Retinal pigment epithelial cell (primary cell): ENCODE measurements around the gene RSL24D1.

ENCODE experiments used
- DNase-seq: peaks from one replicate; pipeline ENCODE4 v3.0.0-alpha.2; 2010; ENCODE audit warnings: low read depth
- H3K4me3 ChIP-seq: 2 replicates; pipeline ENCODE4 v1.5.1; 2011; ENCODE audit warnings: mild to moderate bottlenecking, low read length, control low read depth, moderate library complexity
- TF ChIP-seq, protein P1 (sequence below): conservative IDR thresholded peaks from 2 replicates; pipeline ENCODE4 v1.5.1; 2011; ENCODE audit warnings: low read depth, low read length, control low read depth, inconsistent platforms

RSL24D1 gene

DNA sequence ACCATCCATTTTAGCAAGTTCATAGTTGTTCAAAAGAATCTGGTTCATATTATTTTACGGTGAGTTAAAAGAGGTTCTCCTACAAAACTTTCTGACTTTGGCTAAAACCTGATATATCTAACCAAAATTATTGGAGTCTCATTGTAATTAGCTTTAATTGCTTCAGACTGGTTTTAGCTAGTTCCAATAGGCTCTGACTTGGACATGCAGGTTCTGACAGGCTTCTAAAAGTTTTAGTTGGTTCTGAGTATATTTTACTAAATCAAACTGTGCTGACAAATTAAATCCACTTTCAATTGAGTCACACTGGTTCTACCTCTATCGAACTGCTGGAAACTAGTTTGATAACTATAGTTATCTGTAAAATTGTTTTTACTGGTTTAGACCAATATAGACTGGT is 42.1 kb upstream of the RSL24D1 start:
- DNase-seq = no peak
- TF ChIP-seq, protein P1, sequence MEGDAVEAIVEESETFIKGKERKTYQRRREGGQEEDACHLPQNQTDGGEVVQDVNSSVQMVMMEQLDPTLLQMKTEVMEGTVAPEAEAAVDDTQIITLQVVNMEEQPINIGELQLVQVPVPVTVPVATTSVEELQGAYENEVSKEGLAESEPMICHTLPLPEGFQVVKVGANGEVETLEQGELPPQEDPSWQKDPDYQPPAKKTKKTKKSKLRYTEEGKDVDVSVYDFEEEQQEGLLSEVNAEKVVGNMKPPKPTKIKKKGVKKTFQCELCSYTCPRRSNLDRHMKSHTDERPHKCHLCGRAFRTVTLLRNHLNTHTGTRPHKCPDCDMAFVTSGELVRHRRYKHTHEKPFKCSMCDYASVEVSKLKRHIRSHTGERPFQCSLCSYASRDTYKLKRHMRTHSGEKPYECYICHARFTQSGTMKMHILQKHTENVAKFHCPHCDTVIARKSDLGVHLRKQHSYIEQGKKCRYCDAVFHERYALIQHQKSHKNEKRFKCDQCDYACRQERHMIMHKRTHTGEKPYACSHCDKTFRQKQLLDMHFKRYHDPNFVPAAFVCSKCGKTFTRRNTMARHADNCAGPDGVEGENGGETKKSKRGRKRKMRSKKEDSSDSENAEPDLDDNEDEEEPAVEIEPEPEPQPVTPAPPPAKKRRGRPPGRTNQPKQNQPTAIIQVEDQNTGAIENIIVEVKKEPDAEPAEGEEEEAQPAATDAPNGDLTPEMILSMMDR = no peak
- H3K4me3 ChIP-seq = no peak overlapping the region

DNA sequence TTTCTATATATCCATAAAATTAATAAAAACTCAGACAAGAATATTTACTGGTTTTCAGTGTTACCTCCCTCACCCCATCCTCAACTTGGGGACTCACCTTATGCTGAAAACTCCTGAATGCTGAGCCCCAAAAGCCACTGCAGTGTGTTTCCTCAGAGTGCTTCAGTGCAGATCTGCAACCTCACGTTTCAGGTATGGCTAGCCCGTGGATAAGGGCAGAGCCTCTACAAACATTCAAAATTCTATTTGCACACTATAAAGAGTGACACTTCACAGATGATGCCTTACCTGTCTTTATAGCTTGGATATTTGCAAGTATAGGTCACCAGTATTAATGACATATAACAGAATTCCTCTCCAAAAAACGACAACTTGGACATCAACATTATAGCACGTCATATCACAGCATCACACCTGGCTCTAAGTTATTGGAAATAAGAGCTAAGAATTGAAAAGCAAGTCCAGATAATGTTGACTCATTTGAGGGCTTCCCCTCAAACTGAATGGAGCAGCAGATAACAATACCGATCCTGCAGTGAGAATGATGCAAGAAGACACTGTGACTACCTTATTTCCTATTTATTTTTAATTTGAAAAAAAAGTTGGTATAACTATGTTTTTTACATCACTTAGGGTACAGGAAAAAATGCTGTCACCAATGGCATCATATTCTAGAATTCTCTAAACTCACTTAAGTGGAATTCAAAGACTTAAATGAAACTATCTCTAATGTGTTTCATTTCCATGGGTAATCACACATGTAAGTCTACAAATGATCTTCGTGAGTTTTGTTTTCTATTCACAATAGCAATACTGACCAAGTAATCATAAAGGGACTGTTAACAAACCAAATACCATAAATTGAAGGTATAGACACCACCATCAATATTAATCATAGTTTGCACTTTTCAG is 40.7 kb upstream of the RSL24D1 start:
- no peak overlapping the region for H3K4me3 ChIP-seq
- DNase-seq = no peak
- TF ChIP-seq, protein P1 = no peak

DNA sequence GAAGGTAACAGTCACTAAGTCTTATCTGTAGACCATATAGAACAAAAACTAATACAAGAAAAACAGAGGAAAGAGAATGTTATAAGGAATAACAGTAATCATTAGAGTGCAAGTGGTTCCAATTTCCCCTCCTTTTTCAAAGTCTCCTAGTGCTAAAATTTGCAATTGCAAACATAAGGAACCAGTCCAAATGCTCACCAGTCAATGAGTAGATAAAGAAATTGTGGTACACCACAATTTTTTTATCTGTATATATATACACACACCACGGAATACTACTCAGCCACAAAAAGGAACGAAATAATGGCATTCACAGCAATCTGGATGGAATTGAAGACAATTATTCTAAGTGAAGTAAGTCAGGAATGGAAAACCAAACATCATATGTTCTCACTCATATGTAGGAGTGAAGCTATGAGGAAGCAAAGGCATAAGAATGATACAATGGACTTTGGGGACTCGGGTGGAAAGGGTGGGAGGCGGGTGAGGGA is 38.9 kb upstream of the RSL24D1 start:
- TF ChIP-seq, protein P1 = no peak
- no peak for DNase-seq
- H3K4me3 ChIP-seq = no peak overlapping the region

DNA sequence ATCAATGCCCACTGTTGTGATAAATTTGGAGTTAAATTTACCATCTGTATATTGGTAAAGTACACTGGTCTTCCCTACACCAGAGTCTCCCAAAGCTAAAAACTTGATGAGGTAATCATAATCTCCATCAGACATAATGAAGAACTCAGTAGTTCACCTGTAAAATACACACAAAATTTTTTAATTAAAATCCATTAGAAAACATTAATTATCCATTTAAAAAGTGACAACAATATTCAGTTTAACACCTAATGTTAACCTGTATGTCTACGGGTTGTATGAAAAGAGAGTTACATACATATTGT is 38.0 kb upstream of the RSL24D1 start:
- TF ChIP-seq, protein P1 = no peak
- no peak overlapping the region for H3K4me3 ChIP-seq
- DNase-seq = no peak

DNA sequence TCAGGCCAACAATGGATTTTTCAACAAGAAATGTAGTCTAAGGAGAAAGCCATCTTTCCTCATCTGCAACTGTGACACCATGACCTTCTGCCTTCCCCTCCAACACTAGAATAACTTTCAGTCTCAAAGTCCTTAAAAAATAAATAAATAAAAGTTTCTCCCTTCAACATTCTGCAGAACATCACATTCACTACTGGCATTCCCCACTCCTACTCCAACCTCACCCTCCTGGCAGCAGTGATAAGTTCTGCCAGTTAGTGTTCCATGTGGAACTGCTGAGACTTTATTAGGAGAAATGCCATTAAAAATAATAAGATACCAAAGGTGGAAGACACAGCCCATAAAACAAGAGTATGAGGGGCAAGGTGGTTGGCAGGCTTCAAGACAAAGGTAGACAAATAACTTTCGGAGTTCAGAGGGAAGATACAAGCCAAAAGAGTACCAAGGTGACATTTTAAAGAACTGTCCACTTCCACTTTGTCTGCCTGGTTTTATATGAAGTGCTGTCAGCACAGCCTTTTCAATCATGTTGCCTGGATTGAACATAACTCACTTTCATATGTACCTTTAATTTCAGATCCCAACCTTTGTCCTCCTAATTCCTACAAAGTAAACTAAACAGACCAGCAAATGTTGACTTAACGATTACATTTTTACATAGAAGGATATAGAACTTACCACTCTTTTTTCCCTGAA is 37.5 kb upstream of the RSL24D1 start:
- TF ChIP-seq, protein P1 = no peak
- no peak overlapping the region for H3K4me3 ChIP-seq
- DNase-seq = no peak

DNA sequence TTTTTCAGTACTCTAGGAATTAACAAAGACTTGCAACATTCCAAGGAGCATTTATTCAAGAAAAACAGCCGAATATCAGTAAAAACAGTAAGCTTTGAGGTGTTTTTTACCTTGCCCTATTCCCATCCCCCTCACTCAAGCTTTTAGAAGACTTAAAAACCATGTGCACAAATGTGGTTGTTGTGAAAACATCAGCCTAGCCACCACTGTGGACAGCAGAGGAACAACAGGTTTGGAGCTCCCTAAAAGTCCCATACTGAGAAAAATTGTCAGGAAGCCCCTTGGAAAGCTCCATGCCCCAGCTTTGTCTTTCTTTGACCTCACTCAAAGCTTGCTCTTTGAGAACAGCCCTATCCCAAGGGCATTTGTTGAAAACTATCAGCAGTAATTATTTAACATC is 34.7 kb upstream of the RSL24D1 start:
- no peak for DNase-seq
- TF ChIP-seq, protein P1 = no peak
- no peak overlapping the region for H3K4me3 ChIP-seq
